Panc1 (cell line): ENCODE data around the gene PAFAH1B1. TPM values are rescaled to one million over a fixed set of nuclear protein-coding genes. Genes with fewer than 3 reads are reported as not detected.

Experiments
- ATAC-seq: fragments of 200-7000 bp; cut with Tn5 transposase; 2 replicates; pipeline ENCODE4 v1.9.1; 2020; ENCODE audit warnings: mild to moderate bottlenecking, moderate library complexity
- BruUV-seq: library from RNA; stranded (reverse); fragments of 400-500 nt; replicated peaks from 2 replicates; lab custom pipeline; 2021; lab: Mats Ljungman, UMichigan
- CTCF ChIA-PET: fragments of 300-600 bp; sonication (Branson Sonifier 250); formaldehyde crosslinking; loops from one replicate; lab custom pipeline; 2022; ENCODE audit warnings: antibody characterized with exemption; lab: Charles Lee
- POLR2A ChIA-PET: fragments of 300-600 bp; sonication (Branson Sonifier 250); formaldehyde crosslinking; loops from one replicate; lab custom pipeline; 2022; ENCODE audit warnings: antibody characterized with exemption; lab: Charles Lee
- DNase-seq: peaks from one replicate; pipeline ENCODE4 v3.0.0-alpha.2; 2010; ENCODE audit warnings: low read depth, low spot score
- H3K27ac ChIP-seq: 2 replicates; pipeline ENCODE4 v1.5.1; 2011; ENCODE audit warnings: mild to moderate bottlenecking, low read length, inconsistent platforms
- H3K27me3 ChIP-seq: fragments of 200-500 bp; sonication (Bioruptor generic); 2 replicates; pipeline ENCODE4 v1.6.0; 2014; ENCODE audit warnings: low read length, inconsistent platforms; ENCODE audit not compliant: control insufficient read depth, insufficient read depth
- H3K36me3 ChIP-seq: fragments of 200-500 bp; sonication (Bioruptor generic); 2 replicates; pipeline ENCODE4 v1.5.1; 2014; ENCODE audit warnings: inconsistent platforms, mild to moderate bottlenecking, low read length, moderate library complexity; ENCODE audit not compliant: control insufficient read depth, insufficient read depth
- H3K4me1 ChIP-seq: 2 replicates; pipeline ENCODE4 v1.5.1; 2011; ENCODE audit warnings: inconsistent platforms, mild to moderate bottlenecking, low read length, moderate library complexity; ENCODE audit not compliant: control insufficient read depth, insufficient read depth
- H3K4me3 ChIP-seq, 2 experiments: 2 replicates each; pipeline ENCODE4 v1.5.1; 2011 to 2012; ENCODE audit warnings: low read depth in 2 of 2, low read length in 2 of 2, mild to moderate bottlenecking in 2 of 2, inconsistent platforms in 1 of 2, moderate library complexity in 1 of 2
- H3K9me3 ChIP-seq: fragments of 200-500 bp; sonication (Bioruptor generic); 2 replicates; pipeline ENCODE4 v1.5.1; 2014; ENCODE audit warnings: low read depth, mild to moderate bottlenecking, inconsistent platforms, low read length, moderate library complexity; ENCODE audit not compliant: control insufficient read depth, insufficient read depth
- CTCF ChIP-seq: fragments of 450-650 bp; IDR thresholded peaks from 2 replicates; pipeline ENCODE4 v1.5.1; 2017; ENCODE audit warnings: mild to moderate bottlenecking
- POLR2AphosphoS5 ChIP-seq: IDR thresholded peaks from 2 replicates; pipeline ENCODE4 v1.6.1; 2012; ENCODE audit warnings: mild to moderate bottlenecking, low read depth, low read length, moderate library complexity
- SIN3A ChIP-seq: IDR thresholded peaks from 2 replicates; pipeline ENCODE4 v1.6.1; 2012; ENCODE audit warnings: low read depth, mild to moderate bottlenecking, low read length, moderate library complexity, borderline replicate concordance; ENCODE audit not compliant: insufficient read depth
- TCF7L2 ChIP-seq: IDR thresholded peaks from 2 replicates; pipeline ENCODE4 v1.6.1; 2011; ENCODE audit warnings: mild to moderate bottlenecking, low read depth, low read length, inconsistent platforms
- in situ Hi-C: cut with HindIII; loops from 2 replicates; pipeline ENCODE4 v1.10.0; 2016; ENCODE audit warnings: low sequenced_read_pairs, low pct_unique_long_range_greater_than_20kb
- intact Hi-C: fragments of 100-400 bp; cut with micrococcal nuclease; formaldehyde crosslinking; loops from one replicate; pipeline ENCODE4 v1.10.0; 2022; ENCODE audit not compliant: unreplicated experiment
- total RNA-seq: library from RNA; stranded (reverse); gene quantifications from one replicate; pipeline ENCODE4 v1.2.1, GENCODE V29; 2021; ENCODE audit not compliant: unreplicated experiment
- TF ChIP-seq, protein P1 (sequence below), 2 experiments: IDR thresholded peaks; 2 replicates each; pipeline ENCODE4 v1.6.1; 2011 to 2012; ENCODE audit warnings: low read depth in 2 of 2, control low read depth in 1 of 2, low read length in 1 of 2, mild to moderate bottlenecking in 1 of 2, moderate library complexity in 1 of 2; ENCODE audit not compliant: insufficient read depth in 1 of 2

PAFAH1B1 gene
- total RNA-seq, 1 experiment from 2014 or later, result 120 TPM

GRCh38 chr17:2582493-2582892 is 11.0 kb upstream of the PAFAH1B1 start:
- no peaks in the 10 kb centered on the region for H3K36me3 ChIP-seq
- no peaks in the 10 kb centered on the region for H3K9me3 ChIP-seq
- H3K27ac ChIP-seq, result no peak overlapping the region
- peaks cover 4% of the 10 kb centered on the region; the same call in 1 of the 2 replicates for H3K4me1 ChIP-seq
- no peak for ATAC-seq
- ChIA-PET POLR2A (no interaction called here), CTCF (no interaction called here)
- H3K4me3 ChIP-seq, result no peak overlapping the region
- H3K27me3 ChIP-seq, result no peaks in the 10 kb centered on the region
- no peak for TF ChIP-seq POLR2AphosphoS5
- no peak for TF ChIP-seq SIN3A
- TF ChIP-seq, protein P1, sequence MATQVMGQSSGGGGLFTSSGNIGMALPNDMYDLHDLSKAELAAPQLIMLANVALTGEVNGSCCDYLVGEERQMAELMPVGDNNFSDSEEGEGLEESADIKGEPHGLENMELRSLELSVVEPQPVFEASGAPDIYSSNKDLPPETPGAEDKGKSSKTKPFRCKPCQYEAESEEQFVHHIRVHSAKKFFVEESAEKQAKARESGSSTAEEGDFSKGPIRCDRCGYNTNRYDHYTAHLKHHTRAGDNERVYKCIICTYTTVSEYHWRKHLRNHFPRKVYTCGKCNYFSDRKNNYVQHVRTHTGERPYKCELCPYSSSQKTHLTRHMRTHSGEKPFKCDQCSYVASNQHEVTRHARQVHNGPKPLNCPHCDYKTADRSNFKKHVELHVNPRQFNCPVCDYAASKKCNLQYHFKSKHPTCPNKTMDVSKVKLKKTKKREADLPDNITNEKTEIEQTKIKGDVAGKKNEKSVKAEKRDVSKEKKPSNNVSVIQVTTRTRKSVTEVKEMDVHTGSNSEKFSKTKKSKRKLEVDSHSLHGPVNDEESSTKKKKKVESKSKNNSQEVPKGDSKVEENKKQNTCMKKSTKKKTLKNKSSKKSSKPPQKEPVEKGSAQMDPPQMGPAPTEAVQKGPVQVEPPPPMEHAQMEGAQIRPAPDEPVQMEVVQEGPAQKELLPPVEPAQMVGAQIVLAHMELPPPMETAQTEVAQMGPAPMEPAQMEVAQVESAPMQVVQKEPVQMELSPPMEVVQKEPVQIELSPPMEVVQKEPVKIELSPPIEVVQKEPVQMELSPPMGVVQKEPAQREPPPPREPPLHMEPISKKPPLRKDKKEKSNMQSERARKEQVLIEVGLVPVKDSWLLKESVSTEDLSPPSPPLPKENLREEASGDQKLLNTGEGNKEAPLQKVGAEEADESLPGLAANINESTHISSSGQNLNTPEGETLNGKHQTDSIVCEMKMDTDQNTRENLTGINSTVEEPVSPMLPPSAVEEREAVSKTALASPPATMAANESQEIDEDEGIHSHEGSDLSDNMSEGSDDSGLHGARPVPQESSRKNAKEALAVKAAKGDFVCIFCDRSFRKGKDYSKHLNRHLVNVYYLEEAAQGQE (IDR thresholded peaks at IDR 0.05; ENCODE audit: insufficient read depth in 1 of 2, low read depth in 2 of 2, low read length in 1 of 2), result no peak
- TF ChIP-seq TCF7L2, result no peak
- no peak for TF ChIP-seq CTCF
- intact Hi-C loops (no loop called here), in situ Hi-C loops (no loop called here)
- DNase-seq, result no peak
- BruUV-seq, result no TSS peak

- DNase-seq (no peak), ATAC-seq (no peak)
- ChIA-PET POLR2A (no interaction called here), CTCF (no interaction called here)
- no peak overlapping the region for H3K27ac ChIP-seq
- intact Hi-C loops, result no loop called here
- H3K27me3 ChIP-seq, result no peaks in the 10 kb centered on the region
- peaks cover 4% of the 10 kb centered on the region for H3K4me1 ChIP-seq
- no peaks in the 10 kb centered on the region for H3K9me3 ChIP-seq
- no peak overlapping the region for H3K4me3 ChIP-seq
- TF ChIP-seq POLR2AphosphoS5 (no peak), CTCF (no peak), SIN3A (no peak), TCF7L2 (no peak)
- TF ChIP-seq, protein P1 (IDR thresholded peaks at IDR 0.05; ENCODE audit: insufficient read depth in 1 of 2, low read depth in 2 of 2, low read length in 1 of 2), result no peak
- in situ Hi-C loops, result no loop called here
- H3K36me3 ChIP-seq, result peaks cover 7% of the 10 kb centered on the region; the same call in 1 of the 2 replicates
- no TSS peak for BruUV-seq
Measured at GRCh38 chr17:2591040-2591640, 2.3 kb upstream of the PAFAH1B1 start.
